ENCODE data around the gene EHMT2.

Gene EHMT2

GRCh38 chr6:31889331-31889972 is 8.0 kb downstream of the EHMT2 start:
- H3K27me3 ChIP-seq (ENCODE audit: control insufficient read depth in 1 of 2, insufficient read depth in 1 of 2, low read length in 2 of 2): no peaks in the 10 kb centered on the region
- peaks cover 64 to 82% of the 10 kb centered on the region in 2 experiments for H3K36me3 ChIP-seq (ENCODE audit: control insufficient read depth in 1 of 2, insufficient read depth in 2 of 2, low read depth in 1 of 2, low read length in 2 of 2)
- no peak overlapping the region for H3K4ac ChIP-seq (ENCODE audit: low read depth in 1 of 2, low read length in 2 of 2)
- H3K4me3 ChIP-seq (ENCODE audit: insufficient read depth in 1 of 2, low read depth in 1 of 2, low read length in 2 of 2): no peak overlapping the region
- no peak overlapping the region for H3K14ac ChIP-seq (ENCODE audit: low read length in 2 of 2)
- no peak overlapping the region for H2BK5ac ChIP-seq (ENCODE audit: low read depth, low read length, poor library complexity, severe bottlenecking)
- H4K91ac ChIP-seq (ENCODE audit: low read length): no peak overlapping the region
- no peak overlapping the region for H3K18ac ChIP-seq (ENCODE audit: low read depth in 1 of 2, low read length in 2 of 2)
- H3K79me1 ChIP-seq (replicated peaks; ENCODE audit: low read length, poor library complexity, severe bottlenecking): peaks cover 14% of the 10 kb centered on the region
- 100% methylated on average over 2 of the region's 3 CpGs for WGBS
- no peak overlapping the region for H2BK12ac ChIP-seq (ENCODE audit: low read length in 2 of 2)
- H3K23ac ChIP-seq (ENCODE audit: low read length in 2 of 2): no peak overlapping the region
- no peak overlapping the region for H4K8ac ChIP-seq (ENCODE audit: low read length)
- no peaks in the 10 kb centered on the region for H3K9me3 ChIP-seq (ENCODE audit: control insufficient read depth, low read length)
- peaks cover 5% of the 10 kb centered on the region for H3K4me1 ChIP-seq (ENCODE audit: control insufficient read depth, insufficient read depth, low read depth, low read length)
- H2BK120ac ChIP-seq (ENCODE audit: low read depth, low read length): no peak overlapping the region
- H3K4me2 ChIP-seq (ENCODE audit: low read length, poor library complexity, severe bottlenecking): no peak overlapping the region
- no peak overlapping the region for H2AFZ ChIP-seq (ENCODE audit: low read depth, low read length)
- no peak overlapping the region for H2AK5ac ChIP-seq (ENCODE audit: low read length, severe bottlenecking)
- DNase-seq: no peak
- no peak overlapping the region for H2BK15ac ChIP-seq (ENCODE audit: low read depth, poor library complexity, severe bottlenecking)
- H3K9ac ChIP-seq (ENCODE audit: low read length): no peak overlapping the region
- H3K27ac ChIP-seq (ENCODE audit: low read length, poor library complexity, severe bottlenecking): no peak overlapping the region

- DNase-seq: no peak
- Histone ChIP-seq H3K4me3 (ENCODE audit: insufficient read depth in 1 of 2, low read depth in 1 of 2, low read length in 2 of 2) (peak overlapping the region in 1 of 2 experiments; percentile 6), H2BK15ac (ENCODE audit: low read depth, poor library complexity, severe bottlenecking) (no peak overlapping the region), H3K79me1 (replicated peaks; ENCODE audit: low read length, poor library complexity, severe bottlenecking) (peaks cover 14% of the 10 kb centered on the region), H3K4ac (ENCODE audit: low read depth in 1 of 2, low read length in 2 of 2) (no peak overlapping the region), H4K91ac (ENCODE audit: low read length) (no peak overlapping the region), H3K4me2 (ENCODE audit: low read length, poor library complexity, severe bottlenecking) (no peak overlapping the region), H3K18ac (ENCODE audit: low read depth in 1 of 2, low read length in 2 of 2) (no peak overlapping the region), H3K14ac (ENCODE audit: low read length in 2 of 2) (no peak overlapping the region), H3K4me1 (ENCODE audit: control insufficient read depth, insufficient read depth, low read depth, low read length) (peaks cover 5% of the 10 kb centered on the region), H2BK120ac (ENCODE audit: low read depth, low read length) (no peak overlapping the region), H3K23ac (ENCODE audit: low read length in 2 of 2) (no peak overlapping the region), H2BK12ac (ENCODE audit: low read length in 2 of 2) (no peak overlapping the region), H3K9ac (ENCODE audit: low read length) (no peak overlapping the region), H3K27ac (ENCODE audit: low read length, poor library complexity, severe bottlenecking) (no peak overlapping the region), H2BK5ac (ENCODE audit: low read depth, low read length, poor library complexity, severe bottlenecking) (no peak overlapping the region), H3K27me3 (ENCODE audit: control insufficient read depth in 1 of 2, insufficient read depth in 1 of 2, low read length in 2 of 2) (no peaks in the 10 kb centered on the region), H3K36me3 (ENCODE audit: control insufficient read depth in 1 of 2, insufficient read depth in 2 of 2, low read depth in 1 of 2, low read length in 2 of 2) (peaks cover 66 to 89% of the 10 kb centered on the region in 2 experiments), H2AK5ac (ENCODE audit: low read length, severe bottlenecking) (no peak overlapping the region), H2AFZ (ENCODE audit: low read depth, low read length) (no peak overlapping the region), H3K9me3 (ENCODE audit: control insufficient read depth, low read length) (no peaks in the 10 kb centered on the region), H4K8ac (ENCODE audit: low read length) (no peak overlapping the region)
- 88% methylated on average over 34 of the region's 43 CpGs for WGBS
These were observed 8.9 kb downstream of the EHMT2 start for GRCh38 chr6:31888276-31889258.

- Histone ChIP-seq H3K18ac (ENCODE audit: low read depth in 1 of 2, low read length in 2 of 2) (no peak overlapping the region), H3K4me3 (ENCODE audit: insufficient read depth in 1 of 2, low read depth in 1 of 2, low read length in 2 of 2) (no peak overlapping the region), H2BK15ac (ENCODE audit: low read depth, poor library complexity, severe bottlenecking) (no peak overlapping the region), H4K91ac (ENCODE audit: low read length) (no peak overlapping the region), H3K4ac (ENCODE audit: low read depth in 1 of 2, low read length in 2 of 2) (no peak overlapping the region), H2AK5ac (ENCODE audit: low read length, severe bottlenecking) (no peak overlapping the region), H3K9ac (ENCODE audit: low read length) (no peak overlapping the region), H2BK5ac (ENCODE audit: low read depth, low read length, poor library complexity, severe bottlenecking) (no peak overlapping the region), H3K14ac (ENCODE audit: low read length in 2 of 2) (no peak overlapping the region), H2BK12ac (ENCODE audit: low read length in 2 of 2) (no peak overlapping the region), H3K36me3 (ENCODE audit: control insufficient read depth in 1 of 2, insufficient read depth in 2 of 2, low read depth in 1 of 2, low read length in 2 of 2) (peaks cover 70 to 89% of the 10 kb centered on the region in 2 experiments), H3K9me3 (ENCODE audit: control insufficient read depth, low read length) (no peaks in the 10 kb centered on the region), H2AFZ (ENCODE audit: low read depth, low read length) (no peak overlapping the region), H3K4me2 (ENCODE audit: low read length, poor library complexity, severe bottlenecking) (no peak overlapping the region), H4K8ac (ENCODE audit: low read length) (no peak overlapping the region), H3K4me1 (ENCODE audit: control insufficient read depth, insufficient read depth, low read depth, low read length) (peaks cover 6% of the 10 kb centered on the region), H3K79me1 (replicated peaks; ENCODE audit: low read length, poor library complexity, severe bottlenecking) (peaks cover 10% of the 10 kb centered on the region), H3K27me3 (ENCODE audit: control insufficient read depth in 1 of 2, insufficient read depth in 1 of 2, low read length in 2 of 2) (no peaks in the 10 kb centered on the region), H3K23ac (ENCODE audit: low read length in 2 of 2) (no peak overlapping the region), H2BK120ac (ENCODE audit: low read depth, low read length) (no peak overlapping the region), H3K27ac (ENCODE audit: low read length, poor library complexity, severe bottlenecking) (no peak overlapping the region)
- WGBS: 95% methylated on average over 18 of the region's 19 CpGs
- DNase-seq: no peak
These were observed 10.1 kb downstream of the EHMT2 start for GRCh38 chr6:31887173-31888007.

Measured in mesenchymal stem cell (in vitro differentiated cells and primary cell).